GM21825 (cell line): ENCODE data around the gene RSRC2.
"Not testable (repeated sequence)": the region's sequence is repeated elsewhere in the genome, so short reads cannot be mapped to it uniquely, and the experiment has no call there.

Experiments
- ATAC-seq: cut with Tn5 transposase; IDR thresholded peaks from one replicate; pipeline ENCODE4 v1.9.1; 2021; ENCODE audit warnings: mild to moderate bottlenecking, moderate library complexity; ENCODE audit not compliant: unreplicated experiment

RSRC2 gene

DNA sequence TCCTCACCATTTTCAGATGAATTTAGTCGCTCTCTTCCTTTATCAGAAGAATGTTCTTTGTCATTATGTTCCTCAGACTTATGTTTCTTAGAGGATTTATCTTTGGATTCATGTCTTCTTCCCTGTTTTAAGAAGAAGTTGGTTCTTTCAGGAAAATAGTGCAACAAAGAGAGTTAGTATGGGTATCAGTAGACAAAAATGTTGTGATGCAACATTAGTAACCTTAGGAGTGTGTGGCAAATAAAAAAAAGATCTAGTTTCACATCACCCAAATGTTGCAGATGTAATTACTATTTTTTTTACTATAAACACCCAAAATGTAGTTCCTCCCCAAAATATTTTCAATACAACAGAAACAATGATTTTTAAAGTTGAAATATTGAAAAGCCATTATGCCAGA lies 7.8 kb downstream of the RSRC2 start:
- no peak for ATAC-seq

DNA sequence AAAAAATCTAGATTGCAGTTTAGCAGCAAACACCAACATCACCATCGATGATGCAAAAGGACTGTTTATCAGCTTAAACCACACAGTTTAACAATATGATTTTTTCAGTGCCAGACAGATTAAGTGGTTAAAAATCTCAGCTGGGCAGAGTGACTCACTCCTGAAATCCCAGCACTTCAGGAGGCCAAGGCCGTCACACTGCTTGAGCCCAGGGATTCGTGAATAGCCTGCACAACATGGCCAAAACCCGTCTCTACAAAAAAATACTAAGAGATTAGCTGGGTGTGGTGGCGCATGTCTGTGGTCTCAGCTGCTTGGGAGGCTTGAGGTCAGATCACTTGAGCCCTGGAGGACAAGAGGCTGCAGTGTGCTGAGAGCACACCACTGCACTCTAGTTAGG lies 8.9 kb downstream of the RSRC2 start:
- ATAC-seq = no peak

DNA sequence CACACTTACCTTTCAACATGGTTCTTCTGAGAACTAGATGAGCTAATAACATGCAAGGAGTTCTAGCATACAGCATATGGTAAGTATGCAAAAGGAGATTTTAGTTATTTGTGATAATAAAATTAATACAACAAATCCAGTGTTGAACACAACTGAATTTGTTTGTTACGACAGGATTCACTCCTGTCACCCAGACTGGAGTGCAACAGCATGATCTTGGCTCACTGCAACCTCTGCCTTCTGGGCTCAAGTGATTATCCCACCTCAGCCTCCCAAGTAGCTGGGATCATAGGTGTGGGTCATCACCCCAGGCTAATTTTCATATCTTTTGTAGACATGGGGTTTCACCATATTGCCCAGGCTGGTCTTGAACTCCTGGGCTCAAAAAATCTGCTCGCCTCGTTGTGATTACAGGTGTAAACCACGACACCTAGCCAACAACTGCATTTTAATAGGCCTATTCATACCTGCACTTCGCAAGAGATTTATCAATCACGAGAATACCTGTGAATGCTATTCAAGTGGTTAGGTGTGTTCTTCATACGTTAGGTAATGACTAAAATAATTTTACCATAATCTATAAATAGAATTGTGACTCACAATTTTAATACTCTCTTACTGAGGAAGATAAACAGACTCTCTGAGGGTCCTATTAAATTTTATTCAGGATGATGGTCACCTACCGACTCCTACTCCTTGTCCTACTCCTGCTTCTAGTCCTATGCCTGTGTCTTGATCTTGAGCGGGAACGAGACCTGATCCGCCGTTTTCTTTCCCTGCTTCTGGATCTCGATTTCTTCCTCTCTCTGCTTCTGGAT lies 10.0 kb downstream of the RSRC2 start:
- no peak for ATAC-seq

- ATAC-seq = no peak
Observed at GRCh38 chr12:122515275-122515674, 11.5 kb downstream of the RSRC2 start.

DNA sequence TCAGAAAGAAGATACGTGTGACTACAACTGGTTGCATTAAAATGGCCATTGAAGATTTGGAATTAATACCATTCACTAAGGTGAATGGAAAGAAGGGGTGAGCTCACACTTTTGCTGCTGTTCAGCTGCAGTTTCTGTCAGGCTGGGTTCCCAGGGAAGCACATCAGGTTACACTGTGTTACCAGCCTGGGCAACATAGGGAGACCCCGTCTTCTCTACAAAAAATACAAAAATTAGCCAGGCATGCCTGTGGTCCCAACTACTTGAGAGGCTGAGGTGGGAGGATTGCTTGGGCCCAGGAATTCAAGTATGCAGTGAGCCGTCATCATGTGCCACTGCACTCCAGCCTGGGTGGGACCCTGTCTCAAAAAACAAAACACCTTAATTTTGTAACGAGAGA lies 13.1 kb downstream of the RSRC2 start:
- ATAC-seq = no peak

- not testable (repeated sequence) for ATAC-seq
Observed at GRCh38 chr12:122513028-122513427, 13.7 kb downstream of the RSRC2 start.

DNA sequence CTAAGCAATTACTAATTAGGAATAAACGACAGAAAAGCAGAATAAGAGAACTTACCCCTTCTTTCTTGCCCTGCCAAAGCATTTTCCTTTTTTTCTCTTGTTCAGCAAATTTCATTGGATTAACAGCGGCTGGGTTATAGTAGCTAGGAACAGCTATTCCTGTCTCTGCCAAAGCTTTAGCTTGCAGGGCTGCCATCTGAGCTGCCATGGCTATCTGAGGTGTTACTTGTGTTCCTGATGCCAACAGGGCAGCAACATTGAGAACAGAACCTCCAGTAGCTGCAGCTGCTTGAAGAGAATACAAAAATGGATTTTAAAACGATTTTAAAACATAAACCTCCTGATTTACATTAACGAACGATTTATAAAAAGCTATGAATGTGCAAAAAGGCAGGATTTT lies 18.6 kb downstream of the RSRC2 start:
- ATAC-seq = no peak

DNA sequence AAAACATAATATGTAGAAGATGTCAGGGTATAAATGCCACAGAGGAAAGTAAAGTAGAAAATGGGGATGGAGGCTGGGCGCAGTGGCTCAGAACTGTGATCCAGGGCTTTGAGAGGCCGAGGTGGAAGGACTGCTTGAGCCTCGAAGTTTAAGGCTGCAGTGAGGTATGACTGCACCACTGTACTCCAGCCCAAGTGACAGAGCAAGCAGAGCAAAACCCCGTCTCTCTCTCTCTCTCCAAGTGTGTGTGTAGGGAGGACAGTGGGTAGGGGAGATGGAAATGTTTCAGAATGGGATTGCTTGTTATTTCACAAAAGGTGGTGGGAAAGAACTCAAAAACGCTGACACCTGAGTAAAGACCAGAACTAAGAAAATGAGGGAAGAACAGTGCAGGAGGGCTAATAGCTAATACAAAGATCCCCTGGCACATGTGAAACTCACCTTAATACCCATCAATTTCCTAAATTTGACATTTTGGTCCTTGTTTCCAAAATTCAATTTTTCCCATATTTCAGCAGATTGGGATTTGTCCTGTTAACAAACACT lies 20.3 kb downstream of the RSRC2 start:
- no peak for ATAC-seq

- ATAC-seq = no peak
Observed at GRCh38 chr12:122505419-122506051, 21.2 kb downstream of the RSRC2 start.

DNA sequence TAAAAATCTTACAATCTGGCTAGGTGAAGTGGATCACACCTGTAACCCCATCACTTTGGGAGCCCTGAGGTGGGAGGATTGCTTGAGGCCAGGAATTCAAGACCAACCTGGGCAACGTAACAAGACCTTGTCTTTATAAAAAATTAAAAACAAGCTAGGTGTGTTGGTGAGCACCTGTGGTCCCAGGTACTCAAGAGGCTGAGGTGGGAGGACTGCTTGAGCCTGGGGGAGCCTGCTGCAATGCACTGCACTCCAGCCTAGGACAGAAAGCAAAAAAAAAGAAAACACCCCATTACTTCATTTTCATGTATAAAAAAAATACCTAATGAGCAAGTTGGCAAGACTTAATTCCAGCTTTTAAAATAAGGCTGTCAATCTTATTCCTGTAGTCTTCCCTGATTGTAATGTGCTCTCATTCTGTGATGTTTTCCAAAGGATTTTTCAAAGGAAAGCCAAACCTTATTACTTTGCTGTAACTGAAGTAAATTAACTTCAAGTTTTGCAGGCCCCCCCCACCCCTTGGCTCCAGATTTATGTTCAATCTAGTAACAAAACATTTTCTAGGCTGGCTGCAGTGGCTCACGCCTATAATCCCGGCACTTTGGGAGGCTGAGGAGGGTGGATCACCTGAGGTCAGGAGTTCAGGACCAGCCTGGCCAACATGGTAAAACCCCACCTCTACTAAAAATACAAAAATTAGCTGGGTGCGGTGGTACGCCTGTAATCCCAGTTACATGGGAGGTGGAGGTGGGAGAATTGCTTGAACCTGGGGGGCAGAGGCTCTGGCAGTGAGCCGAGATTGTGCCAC lies 22.7 kb downstream of the RSRC2 start:
- no peak for ATAC-seq

DNA sequence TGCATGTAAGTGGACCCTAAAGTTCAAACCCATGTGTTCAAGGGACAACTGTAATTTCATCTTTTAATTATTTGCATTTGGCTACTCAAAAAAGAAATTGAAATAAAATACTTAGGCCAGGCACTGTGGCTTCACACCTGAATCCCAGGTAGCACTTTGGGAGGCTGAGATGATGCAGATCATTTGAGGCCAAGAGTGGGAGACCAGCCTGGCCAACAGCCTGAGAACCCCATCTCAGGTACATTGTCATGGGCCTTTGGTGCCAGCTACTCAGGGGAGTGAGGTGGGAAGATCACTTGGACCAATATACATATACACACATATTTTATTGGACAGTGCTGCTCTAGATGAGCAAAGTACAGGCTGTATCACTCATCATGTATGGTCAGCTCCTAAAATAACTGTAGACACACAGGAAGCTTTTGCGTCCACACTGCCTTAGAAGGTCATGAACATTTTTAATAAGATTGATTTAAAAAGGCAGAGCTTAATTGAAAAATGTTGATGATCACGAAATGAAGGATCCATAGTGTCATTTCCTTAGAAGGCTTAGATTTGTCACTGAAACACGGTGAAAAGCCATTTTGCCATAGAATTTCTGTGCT lies 23.5 kb downstream of the RSRC2 start:
- no peak for ATAC-seq

- no peak for ATAC-seq
Observed at GRCh38 chr12:122501489-122501989, 25.2 kb downstream of the RSRC2 start.

GRCh38 chr12:122500685-122501488 lies 25.8 kb downstream of the RSRC2 start, which contains the start of gene ZCCHC8:
Gene ZCCHC8, minus strand, starts transcription at chr12:122500932. Its CDS starts 92 bp downstream, at chr12:122500840.
- peak; percentile 93 for ATAC-seq

DNA sequence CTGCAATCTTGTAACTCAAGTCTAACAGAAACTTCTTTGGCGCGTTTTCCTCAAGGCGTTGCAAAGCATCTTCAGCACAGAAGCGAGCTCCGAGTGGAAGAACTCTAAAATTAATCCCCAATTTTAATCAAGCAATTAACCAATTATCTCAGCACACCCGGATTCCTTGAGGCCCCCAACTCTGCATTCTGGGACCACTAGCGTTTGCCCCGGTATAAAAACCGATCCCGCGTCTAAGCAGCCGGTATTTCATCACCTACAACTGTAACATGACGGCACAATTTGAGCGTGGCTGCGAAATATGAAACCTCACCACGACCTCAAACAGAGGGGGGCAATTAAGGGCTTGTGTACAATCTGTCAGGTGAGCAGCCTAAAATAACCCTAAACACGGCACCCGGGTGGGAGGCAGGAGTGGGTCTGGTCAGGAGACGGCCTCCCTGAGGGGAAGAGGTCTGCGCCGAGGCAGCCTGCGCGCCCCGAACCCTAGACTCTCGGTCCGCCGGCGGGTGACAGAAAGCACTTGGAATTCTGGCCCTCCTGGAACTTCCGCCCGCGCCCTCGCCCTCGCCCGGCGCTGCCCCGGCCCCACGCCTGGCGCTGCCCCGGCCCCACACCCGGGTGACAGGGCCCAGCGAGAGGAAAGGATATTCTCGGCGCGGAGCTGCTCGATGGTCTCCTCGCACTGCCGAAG lies 26.6 kb downstream of the RSRC2 start:
- ATAC-seq = peak; percentile 15

- no peak for ATAC-seq
Observed at GRCh38 chr12:122495258-122495657, 31.5 kb downstream of the RSRC2 start.

- not testable (repeated sequence) for ATAC-seq
Observed at GRCh38 chr12:122493222-122493621, 33.5 kb downstream of the RSRC2 start.

- ATAC-seq = no peak
Observed at GRCh38 chr12:122491991-122492390, 34.7 kb downstream of the RSRC2 start.

- no peak for ATAC-seq
Observed at GRCh38 chr12:122489038-122489437, 37.7 kb downstream of the RSRC2 start.

GRCh38 chr12:122487807-122488206 lies 38.9 kb downstream of the RSRC2 start:
- not testable (repeated sequence) for ATAC-seq
